ENCODE data around the gene TMEM98.
A peak's percentile ranks its signal among the peaks of the same experiment; 100 is the strongest.

Gene TMEM98

GRCh38 chr17:32903774-32904673 lies 23.9 kb upstream of the TMEM98 start:
- Histone ChIP-seq H3K27ac (no peak overlapping the region), H3K36me3 (no peaks in the 10 kb centered on the region), H3K4me3 (ENCODE audit: low read depth, low read length) (no peak overlapping the region), H3K27me3 (ENCODE audit: insufficient read depth, low read depth, severe bottlenecking) (no peaks in the 10 kb centered on the region), H3K9me3 (ENCODE audit: severe bottlenecking) (peaks cover 6% of the 10 kb centered on the region)
- TF ChIP-seq, protein P1, sequence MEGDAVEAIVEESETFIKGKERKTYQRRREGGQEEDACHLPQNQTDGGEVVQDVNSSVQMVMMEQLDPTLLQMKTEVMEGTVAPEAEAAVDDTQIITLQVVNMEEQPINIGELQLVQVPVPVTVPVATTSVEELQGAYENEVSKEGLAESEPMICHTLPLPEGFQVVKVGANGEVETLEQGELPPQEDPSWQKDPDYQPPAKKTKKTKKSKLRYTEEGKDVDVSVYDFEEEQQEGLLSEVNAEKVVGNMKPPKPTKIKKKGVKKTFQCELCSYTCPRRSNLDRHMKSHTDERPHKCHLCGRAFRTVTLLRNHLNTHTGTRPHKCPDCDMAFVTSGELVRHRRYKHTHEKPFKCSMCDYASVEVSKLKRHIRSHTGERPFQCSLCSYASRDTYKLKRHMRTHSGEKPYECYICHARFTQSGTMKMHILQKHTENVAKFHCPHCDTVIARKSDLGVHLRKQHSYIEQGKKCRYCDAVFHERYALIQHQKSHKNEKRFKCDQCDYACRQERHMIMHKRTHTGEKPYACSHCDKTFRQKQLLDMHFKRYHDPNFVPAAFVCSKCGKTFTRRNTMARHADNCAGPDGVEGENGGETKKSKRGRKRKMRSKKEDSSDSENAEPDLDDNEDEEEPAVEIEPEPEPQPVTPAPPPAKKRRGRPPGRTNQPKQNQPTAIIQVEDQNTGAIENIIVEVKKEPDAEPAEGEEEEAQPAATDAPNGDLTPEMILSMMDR (IDR thresholded peaks at IDR 0.05; ENCODE audit: low read depth, low read length), result no peak
- no peak for DNase-seq

GRCh38 chr17:32904891-32905290 lies 23.1 kb upstream of the TMEM98 start:
- H3K27me3 ChIP-seq (ENCODE audit: insufficient read depth, low read depth, severe bottlenecking), result no peaks in the 10 kb centered on the region
- H3K36me3 ChIP-seq, result no peaks in the 10 kb centered on the region
- no peak for DNase-seq
- H3K9me3 ChIP-seq (ENCODE audit: severe bottlenecking), result peaks cover 6% of the 10 kb centered on the region
- H3K27ac ChIP-seq, result no peak overlapping the region
- H3K4me3 ChIP-seq (ENCODE audit: low read depth, low read length), result no peak overlapping the region
- TF ChIP-seq, protein P1 (IDR thresholded peaks at IDR 0.05; ENCODE audit: low read depth, low read length), result no peak

- H3K4me3 ChIP-seq (ENCODE audit: low read depth, low read length), result no peak overlapping the region
- no peaks in the 10 kb centered on the region for H3K9me3 ChIP-seq (ENCODE audit: severe bottlenecking)
- no peak overlapping the region for H3K27ac ChIP-seq
- no peaks in the 10 kb centered on the region for H3K27me3 ChIP-seq (ENCODE audit: insufficient read depth, low read depth, severe bottlenecking)
- TF ChIP-seq, protein P1 (IDR thresholded peaks at IDR 0.05; ENCODE audit: low read depth, low read length), result no peak
- no peak for DNase-seq
- H3K36me3 ChIP-seq, result no peaks in the 10 kb centered on the region
Observed at GRCh38 chr17:32907583-32907982, 20.4 kb upstream of the TMEM98 start.

GRCh38 chr17:32909787-32910369 lies 18.1 kb upstream of the TMEM98 start:
- no peak overlapping the region for H3K4me3 ChIP-seq (ENCODE audit: low read depth, low read length)
- H3K9me3 ChIP-seq (ENCODE audit: severe bottlenecking), result no peaks in the 10 kb centered on the region
- DNase-seq, result peak; percentile 72
- no peaks in the 10 kb centered on the region for H3K27me3 ChIP-seq (ENCODE audit: insufficient read depth, low read depth, severe bottlenecking)
- H3K36me3 ChIP-seq, result no peaks in the 10 kb centered on the region
- H3K27ac ChIP-seq, result no peak overlapping the region
- TF ChIP-seq, protein P1 (IDR thresholded peaks at IDR 0.05; ENCODE audit: low read depth, low read length), result peak; percentile 82

- Histone ChIP-seq H3K4me3 (ENCODE audit: low read depth, low read length) (no peak overlapping the region), H3K27ac (no peak overlapping the region), H3K9me3 (ENCODE audit: severe bottlenecking) (no peaks in the 10 kb centered on the region), H3K27me3 (ENCODE audit: insufficient read depth, low read depth, severe bottlenecking) (no peaks in the 10 kb centered on the region), H3K36me3 (no peaks in the 10 kb centered on the region)
- TF ChIP-seq, protein P1 (IDR thresholded peaks at IDR 0.05; ENCODE audit: low read depth, low read length), result no peak
- DNase-seq, result no peak
Observed at GRCh38 chr17:32910769-32911168, 17.2 kb upstream of the TMEM98 start.

Data from WERI-Rb-1 (cell line).